Subcutaneous adipose tissue (tissue), 4 donors: ENCODE results near the gene METTL15. TPM values are rescaled to one million over a fixed set of nuclear protein-coding genes. Genes with fewer than 3 reads are reported as not detected.

Source experiments
- total RNA-seq, 4 donors: library from RNA; depleted of rRNA; stranded (reverse); fragments of >200 nt; gene quantifications; one replicate each; pipeline ENCODE4 v1.1.0, GENCODE V29; 2016
- TF ChIP-seq, protein P1 (sequence below): fragments of 450-650 bp; IDR thresholded peaks from one replicate; pipeline ENCODE4 v1.5.1; 2016; ENCODE audit warnings: low read depth, mild to moderate bottlenecking, control low read depth, antibody characterized with exemption, moderate library complexity

The METTL15 gene
- total RNA-seq, 4 donors from 2014 or later = 10.7 to 12.8 (median 12.4) TPM

GRCh38 chr11:28090052-28090749 is 18.0 kb upstream of the METTL15 start:
- TF ChIP-seq, protein P1, sequence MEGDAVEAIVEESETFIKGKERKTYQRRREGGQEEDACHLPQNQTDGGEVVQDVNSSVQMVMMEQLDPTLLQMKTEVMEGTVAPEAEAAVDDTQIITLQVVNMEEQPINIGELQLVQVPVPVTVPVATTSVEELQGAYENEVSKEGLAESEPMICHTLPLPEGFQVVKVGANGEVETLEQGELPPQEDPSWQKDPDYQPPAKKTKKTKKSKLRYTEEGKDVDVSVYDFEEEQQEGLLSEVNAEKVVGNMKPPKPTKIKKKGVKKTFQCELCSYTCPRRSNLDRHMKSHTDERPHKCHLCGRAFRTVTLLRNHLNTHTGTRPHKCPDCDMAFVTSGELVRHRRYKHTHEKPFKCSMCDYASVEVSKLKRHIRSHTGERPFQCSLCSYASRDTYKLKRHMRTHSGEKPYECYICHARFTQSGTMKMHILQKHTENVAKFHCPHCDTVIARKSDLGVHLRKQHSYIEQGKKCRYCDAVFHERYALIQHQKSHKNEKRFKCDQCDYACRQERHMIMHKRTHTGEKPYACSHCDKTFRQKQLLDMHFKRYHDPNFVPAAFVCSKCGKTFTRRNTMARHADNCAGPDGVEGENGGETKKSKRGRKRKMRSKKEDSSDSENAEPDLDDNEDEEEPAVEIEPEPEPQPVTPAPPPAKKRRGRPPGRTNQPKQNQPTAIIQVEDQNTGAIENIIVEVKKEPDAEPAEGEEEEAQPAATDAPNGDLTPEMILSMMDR = no peak

DNA sequence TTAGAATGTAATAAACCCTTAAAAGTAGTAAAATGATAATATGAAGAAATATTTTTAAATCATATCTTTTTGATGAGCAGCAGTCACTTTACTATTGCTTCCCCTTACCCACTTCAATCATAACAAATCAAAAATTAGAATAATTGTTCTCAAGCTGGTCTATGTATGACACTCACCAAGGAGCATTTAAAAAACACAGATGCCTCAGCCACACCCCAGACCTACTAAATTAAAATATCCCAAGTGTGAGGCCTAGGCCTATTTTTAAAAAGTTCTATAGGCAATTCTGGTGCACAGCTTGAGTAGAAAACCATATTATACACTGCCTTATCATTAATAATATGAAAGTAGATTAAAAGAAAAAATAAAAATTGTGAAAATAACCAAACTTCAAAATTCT is 15.4 kb upstream of the METTL15 start:
- TF ChIP-seq, protein P1 = no peak

DNA sequence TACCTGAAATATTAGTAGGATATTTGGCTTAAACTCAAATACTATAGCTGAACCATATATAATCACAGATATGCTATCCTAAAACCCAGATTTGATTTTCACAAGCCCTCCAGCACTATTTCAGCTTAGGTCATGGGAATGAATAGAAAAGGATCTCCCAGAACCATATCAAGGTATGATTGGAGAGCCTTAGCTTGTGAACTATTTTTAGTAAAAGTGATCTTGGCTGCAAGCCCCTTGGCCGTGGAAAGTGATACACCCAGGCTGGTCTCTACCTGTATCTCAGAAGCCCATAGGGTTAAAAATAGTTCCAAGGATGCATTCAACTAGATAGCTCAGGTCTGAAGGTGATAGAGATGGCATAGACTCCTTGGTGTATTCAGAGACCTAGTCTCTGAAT is 9.9 kb upstream of the METTL15 start:
- TF ChIP-seq, protein P1 = no peak

GRCh38 chr11:28099715-28100114 is 8.5 kb upstream of the METTL15 start:
- TF ChIP-seq, protein P1 = no peak

- TF ChIP-seq, protein P1 = no peak
Measured at GRCh38 chr11:28100665-28101064, 7.5 kb upstream of the METTL15 start.

DNA sequence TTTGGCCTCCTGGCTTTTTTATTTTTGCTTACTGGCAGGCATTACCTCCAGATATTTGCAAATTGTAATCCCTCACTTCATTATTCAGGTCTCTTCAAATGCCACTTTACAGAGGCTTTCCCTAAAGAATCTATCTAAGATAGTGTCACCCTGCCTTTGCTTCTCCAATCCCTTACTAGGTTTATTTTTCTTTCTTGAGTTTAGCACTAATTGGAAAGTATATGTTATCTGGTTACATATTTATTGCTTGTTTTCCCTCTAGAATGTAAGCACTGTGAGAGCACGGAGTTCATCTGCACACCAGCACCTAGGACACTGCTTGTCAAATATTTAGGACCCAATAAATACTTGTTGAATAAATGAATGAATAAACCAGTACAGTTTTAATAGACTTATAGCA is 3.8 kb upstream of the METTL15 start:
- TF ChIP-seq, protein P1 = no peak

DNA sequence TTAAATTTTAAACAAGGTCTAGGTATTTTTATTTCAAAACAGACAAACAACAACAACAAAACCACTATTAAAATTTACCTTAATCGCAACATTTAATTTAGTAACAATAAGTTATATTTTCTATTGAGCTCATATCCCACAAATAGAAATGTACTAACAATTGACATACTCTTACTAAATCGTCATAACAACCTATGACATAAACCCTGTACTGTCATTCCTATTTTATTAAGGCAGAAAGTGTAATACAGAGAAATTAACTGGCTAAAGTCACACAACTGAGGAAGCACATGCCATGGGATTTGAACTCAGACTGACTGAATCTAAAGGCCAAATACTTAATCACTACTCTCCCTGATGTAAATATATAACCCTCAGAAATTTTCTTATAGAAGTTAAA is 3.2 kb upstream of the METTL15 start:
- TF ChIP-seq, protein P1 = no peak
